Activated T-cell treated with anti-CD3 and anti-CD28 coated beads for 24 hours (primary cell): ENCODE data around the gene HSF5.

Experiments
- DNase-seq: peaks from one replicate; pipeline ENCODE4 v3.0.0-alpha.2; 2020; ENCODE audit warnings: low read depth

HSF5 gene, protein sequence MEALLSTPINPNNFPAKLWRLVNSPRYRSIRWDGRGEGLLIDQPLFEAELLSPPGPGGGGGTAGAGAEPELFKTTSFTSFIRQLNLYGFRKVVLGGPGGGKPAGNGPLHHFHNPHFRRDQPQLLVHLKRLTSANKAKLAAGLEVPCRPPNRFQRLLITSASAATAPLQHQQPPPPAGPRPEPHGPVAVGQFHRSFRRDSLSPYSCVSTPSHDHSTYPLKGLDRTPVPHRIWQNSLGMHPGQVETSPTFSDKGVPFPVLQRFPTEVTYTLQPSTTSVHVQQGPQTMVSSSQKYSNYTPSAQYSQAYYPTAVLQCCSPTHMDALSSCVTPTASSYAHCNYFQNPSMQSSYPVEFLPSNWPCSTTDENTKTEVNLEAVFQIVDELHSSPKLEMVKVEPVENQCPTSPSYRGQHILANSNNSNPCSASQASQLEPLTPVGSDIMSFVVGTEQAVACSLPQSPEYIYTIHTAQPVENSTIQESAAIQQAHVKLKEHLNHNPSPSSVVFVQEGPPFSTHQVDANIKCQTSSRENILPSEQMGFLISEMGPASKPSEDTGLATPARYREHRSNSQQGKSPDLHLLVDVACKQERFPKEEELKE

DNA sequence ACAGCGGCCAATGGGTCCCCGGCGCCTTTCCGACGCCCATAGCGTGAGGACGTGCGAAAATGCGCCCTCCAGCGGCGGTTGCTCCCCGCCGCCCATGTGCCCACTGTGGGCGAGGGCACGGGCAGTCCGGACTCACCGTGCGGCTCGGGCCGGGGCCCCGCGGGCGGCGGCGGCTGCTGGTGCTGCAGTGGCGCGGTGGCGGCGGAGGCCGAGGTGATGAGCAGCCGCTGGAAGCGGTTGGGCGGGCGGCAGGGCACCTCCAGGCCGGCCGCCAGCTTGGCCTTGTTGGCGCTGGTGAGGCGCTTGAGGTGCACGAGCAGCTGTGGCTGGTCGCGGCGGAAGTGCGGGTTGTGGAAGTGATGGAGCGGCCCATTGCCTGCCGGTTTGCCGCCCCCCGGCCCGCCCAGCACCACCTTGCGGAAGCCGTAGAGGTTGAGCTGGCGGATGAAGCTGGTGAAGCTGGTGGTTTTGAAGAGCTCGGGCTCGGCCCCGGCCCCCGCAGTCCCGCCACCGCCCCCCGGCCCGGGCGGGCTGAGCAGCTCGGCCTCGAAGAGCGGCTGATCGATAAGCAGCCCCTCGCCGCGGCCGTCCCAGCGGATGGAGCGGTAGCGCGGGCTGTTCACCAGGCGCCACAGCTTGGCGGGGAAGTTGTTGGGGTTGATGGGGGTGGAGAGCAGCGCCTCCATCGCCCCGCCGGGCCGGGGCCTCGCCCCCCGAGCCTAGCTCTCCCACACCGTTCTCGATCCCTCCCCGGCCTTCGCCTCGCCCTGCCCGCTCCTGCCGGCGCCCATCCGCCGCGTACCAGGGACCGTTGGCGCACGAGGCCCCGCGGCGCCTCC is at the start of gene HSF5:
HSF5 (minus strand) TSS at position 820 of the 839 bp plus-strand sequence; CDS start at position 686, 134 bp downstream.
- peak; percentile 58 for DNase-seq

DNA sequence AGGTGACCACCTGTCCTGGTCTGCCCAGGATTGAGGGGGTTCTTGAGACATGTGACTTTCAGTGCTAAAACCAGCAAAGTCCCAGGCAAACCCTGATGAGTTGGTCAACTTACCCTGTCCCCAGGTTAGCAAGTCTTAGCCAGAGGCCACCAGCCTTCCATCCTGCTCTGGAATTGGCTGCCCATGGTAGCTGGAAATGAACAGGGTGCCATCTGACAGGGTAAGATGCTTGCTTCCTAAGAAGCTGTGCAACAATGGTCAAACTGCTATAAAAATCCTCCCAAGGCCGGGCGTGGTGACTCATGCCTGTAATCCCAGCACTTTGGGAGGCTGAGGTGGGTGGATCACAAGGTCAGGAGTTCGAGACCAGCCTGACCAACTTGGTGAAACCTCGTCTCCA is 49.1 kb upstream of the HSF5 start:
- no peak for DNase-seq

DNA sequence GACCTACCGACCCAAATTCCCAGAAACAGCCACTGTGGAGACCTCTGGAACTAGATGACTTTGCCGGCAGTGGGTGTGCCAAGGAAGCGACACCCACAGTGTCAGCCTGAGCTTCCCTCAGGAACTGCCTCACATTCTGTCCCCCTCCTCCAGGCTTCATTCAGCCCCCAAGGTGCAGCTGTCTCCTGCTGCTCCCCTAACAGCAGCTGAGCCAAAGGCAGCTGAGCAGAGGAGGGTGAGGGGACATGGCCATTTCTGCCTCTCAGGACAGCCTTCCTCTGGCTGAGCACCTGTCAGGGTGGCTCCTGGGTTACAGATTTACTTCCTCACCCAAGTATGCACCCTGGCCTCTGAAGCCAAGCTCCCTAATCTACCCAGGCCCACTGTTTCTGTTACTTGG is 48.3 kb upstream of the HSF5 start:
- no peak for DNase-seq

DNA sequence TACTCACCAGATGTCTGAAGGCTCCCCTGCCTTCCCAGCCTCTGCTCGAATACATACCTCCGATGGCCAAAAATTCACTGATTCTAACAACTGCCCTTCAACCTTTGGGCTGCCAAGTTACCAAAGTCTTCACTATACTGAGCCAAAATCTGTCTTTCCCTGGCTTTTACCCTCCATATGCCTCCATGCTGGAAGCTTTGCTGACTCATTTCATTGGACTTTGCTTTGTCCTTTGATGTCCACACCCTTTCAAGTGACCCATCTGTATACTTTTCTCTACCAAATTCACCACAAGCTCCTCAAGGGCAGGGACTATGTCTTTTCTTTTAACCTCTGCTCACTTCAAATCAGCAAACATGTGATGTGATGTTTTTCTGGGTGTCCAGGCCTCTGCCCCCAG is 47.2 kb upstream of the HSF5 start:
- no peak for DNase-seq

DNA sequence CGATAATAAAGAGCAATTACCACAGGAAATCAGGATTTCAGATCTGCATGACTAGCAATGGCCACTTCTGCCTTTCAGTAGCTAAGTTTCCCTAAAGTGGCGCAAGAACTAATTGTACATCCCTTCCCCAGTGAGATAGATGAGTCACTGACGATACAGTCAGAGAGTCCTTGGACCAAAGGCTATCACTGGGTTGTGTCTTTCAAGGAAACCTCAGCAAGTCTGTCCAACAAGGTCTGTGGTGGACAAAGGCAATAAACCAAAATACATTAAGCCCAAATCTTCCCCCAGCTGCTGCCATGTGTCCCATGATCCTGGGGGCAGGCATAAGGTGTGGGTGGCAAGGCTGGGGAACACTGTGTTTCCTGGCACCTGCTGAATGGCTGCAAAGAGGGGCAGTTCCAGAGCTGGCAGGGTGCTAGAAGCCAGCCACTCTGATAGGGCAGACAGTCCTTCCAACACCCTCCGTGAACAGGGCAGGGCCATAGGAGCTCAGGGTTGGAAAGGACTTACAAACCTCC is 46.8 kb upstream of the HSF5 start:
- no peak for DNase-seq

DNA sequence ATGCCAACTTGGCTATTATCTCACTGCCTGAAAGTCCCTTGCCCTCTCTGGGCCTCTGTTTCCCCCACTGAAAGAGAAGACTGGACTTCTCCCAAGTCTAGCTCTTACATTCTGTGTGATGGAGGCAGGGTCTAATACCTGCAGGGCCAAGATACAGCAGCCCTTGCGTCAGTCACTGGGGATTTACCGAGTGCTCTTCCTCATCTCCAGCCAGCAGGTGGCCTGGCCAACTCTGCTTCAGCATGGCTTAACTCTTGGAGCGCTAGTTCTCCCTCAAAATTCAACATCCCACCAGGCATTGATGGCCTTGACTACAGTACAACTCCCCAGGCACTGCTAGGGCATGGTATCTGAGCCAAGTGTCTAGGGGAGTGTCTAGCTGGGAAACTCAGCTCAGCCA is 46.1 kb upstream of the HSF5 start:
- DNase-seq: no peak

DNA sequence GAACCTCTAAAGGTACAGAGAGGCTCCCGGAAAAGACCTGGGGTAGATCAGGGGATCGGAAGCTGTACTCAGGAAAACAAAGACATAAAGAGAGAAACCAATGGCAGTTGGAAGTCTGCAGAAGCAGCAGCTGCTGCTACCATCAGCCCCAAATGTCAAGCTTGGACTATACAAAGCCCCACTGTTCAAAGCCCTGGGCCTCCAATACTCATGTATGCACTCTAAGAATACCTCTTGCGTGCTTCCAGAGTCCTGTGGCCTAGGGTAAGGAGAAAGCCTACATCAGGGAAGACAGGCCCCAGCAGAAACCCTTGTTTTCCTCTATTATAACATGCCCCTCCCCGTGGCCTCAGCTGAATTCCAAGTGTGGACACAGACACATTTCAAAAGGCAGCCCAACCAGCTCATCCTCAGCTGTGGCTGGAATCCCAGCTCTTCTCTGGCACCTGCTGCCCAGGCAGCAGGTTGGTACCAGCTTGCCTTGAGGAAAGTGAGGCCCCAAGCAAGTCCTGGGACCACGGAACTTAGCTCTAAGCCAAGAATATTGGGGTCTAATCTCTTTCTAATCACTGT is 45.5 kb upstream of the HSF5 start:
- DNase-seq: no peak

DNA sequence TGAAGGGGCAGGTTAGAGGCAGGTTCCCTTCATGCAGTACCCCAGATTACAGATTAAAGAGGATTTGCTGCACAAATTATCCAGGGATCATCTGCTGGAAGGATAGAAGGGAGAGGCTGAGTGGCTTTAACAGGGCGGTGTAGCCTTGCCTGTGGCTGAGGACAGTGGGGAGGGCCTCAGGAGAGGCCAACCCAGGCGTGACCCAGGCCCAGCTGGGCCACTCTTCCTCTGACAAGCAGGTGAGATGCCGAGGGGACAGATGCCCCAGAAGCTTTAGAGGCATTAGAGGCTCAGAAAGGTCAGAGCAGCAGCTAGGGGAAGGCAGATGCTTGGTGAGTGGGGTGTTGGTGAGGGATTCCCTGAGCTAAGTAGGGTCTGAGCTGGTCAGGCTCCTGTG is 44.3 kb upstream of the HSF5 start:
- DNase-seq: no peak

DNA sequence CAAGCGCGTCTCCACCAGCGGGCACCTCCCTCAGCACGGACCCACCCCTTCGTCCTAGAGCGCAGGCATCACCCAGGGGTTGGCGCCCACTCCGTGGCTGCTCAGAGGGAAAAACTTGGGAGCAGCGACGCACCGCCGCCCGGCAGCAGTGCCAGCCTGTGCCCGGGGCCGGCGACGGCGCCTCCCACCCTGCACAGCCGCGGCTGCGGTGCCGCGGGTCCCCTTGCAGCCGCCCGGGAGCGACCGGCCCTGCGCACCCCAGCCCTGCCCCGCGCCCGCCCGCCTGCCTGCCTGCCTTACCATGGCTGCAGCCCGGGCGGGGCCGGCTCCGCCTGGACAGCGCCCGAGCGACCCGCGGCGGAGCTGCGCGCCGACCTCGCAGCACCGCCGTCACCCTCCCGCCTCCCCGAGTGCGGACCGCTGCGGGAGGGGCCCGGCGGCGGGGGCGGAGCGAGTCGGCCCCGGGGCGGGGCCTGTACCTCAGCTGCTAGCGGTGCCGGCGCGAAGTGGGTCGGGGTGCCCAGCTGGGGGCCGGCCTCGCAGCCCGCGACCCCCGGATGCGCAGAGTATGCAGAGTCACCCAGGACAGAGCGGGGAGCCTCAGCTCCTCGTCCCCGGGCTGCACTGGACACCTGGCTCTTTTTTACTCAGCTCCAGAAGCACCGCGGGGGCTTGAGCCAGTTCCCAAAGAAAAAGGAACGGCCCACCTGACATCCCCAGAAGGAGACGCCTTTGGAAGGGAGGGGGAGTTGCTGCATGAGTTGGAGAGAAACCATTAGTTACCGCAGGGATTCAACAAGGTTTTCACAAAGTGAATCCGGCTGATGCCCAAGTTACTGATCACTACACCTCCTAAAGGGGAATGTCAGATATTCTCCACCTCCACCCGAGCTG is 43.7 kb upstream of the HSF5 start:
- DNase-seq: peak; percentile 40

DNA sequence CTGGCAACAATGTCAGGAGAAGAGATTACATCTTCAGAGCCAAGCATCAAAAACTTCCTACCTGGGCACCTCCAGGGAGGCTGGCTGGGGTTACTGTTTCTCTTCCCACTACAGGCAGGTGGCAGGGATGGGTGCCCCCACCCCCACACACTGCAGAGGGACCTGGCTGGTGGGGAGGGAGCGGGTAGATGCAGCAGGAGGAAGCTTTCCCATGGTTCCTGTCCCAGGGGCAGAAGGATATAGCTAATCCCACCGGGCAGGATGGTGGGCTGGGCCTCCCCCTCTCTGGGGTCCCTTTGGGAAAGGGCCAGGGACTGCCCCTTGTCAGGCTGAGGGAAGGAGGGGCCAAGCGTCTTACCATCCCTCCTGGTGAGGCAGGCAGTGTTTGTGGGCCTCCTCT is 42.9 kb upstream of the HSF5 start:
- DNase-seq: no peak

DNA sequence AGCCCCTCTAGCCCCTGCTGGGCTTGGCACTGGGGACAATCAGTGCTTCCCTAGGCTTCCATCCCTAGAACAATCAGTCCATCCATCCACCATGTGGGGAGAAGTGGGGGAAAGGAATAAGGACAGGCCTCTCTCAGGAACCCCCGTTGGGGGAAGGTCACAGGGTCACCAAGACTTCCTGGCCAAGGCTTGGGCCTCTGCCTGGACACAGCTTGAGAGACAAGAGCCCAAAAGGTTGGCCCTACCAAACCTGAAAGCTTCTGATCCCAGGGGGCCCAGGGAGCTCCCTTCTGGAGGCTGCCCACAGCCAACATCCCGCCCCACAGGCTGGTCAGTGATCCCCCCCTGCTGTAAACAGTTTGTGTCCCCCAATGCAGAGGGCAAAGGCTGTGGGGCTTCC is 42.4 kb upstream of the HSF5 start:
- no peak for DNase-seq

DNA sequence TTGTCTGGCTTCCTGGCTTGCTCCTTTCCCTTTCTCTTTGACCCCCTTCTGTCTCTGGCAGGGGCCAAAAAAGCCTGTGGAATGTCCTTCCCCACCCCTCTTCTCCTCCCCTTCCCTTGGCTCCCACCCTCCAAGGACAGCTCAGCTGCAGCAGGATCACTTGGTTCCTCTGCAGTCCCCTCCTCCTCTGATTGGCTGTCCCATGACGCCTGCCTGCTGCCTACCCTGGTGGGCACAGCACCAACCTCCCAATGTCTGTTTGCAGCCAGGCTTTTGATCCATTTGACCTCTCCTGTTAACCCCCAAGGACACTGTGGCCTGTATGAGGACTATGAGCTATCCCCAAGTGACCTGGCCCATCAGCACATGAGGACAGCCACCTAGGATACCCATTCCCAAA is 41.1 kb upstream of the HSF5 start:
- DNase-seq: no peak

DNA sequence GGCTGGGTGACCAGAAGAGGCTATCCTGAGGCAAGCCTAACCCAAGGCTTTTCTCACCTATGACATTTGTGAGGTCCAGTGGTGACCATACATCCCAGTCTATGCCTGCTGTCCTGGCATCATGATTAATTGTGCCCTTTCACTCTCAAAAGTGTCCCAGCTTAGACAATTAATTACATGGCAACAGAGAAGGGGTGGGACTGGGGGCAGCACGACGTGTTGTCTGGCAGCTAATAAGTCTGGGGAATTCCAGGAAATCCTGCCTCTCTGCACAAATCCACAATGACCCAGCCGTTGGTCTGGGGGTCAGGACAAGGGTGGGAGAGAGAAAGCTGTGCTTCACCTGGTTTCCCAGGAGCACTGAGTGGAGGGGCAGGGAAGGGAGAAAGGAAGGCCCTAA is 40.2 kb upstream of the HSF5 start:
- no peak for DNase-seq

DNA sequence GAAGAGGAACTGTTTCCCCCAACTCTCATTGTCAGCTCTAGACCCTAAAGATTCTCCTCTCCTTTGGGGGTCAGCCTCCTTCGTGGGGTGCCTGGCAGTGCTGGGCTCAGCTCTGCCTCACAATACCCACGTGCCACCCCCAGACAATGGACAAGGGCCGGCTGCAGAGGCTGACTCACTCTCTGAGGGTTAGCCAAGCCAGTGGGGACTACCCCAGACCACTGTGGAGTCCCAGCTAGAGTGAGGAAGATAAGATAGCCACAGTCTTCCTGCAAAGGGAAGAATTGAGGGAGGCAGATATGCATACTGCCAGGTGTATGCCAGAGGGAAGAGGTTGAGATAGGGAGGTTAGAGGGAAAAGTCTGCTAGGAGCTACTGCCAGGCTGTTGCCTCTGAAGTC is 39.7 kb upstream of the HSF5 start:
- DNase-seq: no peak

DNA sequence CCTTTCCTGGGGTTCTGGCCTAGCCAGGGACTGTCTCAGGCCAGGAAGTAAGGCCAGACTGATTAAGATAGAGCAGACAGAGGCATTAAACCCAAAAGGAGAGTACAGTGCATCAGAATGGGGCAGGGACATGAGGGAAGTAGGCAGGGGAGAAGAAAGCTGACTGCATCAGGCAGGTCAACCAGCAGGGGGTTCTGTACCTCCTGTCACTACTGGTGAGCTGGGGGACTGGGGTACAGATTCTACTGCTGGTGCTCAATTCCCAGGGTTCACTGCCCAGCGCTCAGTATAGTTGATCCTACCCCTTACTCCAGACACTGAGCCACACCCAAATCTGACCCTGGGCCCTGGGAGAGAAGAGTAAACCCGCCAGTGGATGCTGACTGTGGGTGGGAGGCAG is 39.1 kb upstream of the HSF5 start:
- DNase-seq: no peak

DNA sequence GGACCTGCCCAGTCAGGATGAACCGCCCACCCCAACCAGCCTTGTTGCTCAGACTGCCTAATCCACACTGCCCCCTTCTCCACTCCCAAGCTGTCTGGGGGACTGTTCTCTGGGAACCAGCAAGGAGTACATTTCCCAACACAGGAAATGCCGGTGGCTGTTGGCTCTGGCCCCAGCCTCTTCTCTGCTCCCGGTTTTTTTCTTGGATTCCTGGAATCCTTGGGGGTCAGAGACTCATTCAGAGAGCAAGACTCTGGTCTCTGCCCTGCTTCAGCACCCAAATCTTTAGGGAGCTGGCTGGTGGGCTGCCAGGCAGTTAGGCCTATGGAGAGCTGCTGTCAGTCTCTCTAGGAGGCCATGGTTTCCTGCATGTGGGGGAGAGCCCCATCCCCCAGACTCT is 37.0 kb upstream of the HSF5 start:
- no peak for DNase-seq

DNA sequence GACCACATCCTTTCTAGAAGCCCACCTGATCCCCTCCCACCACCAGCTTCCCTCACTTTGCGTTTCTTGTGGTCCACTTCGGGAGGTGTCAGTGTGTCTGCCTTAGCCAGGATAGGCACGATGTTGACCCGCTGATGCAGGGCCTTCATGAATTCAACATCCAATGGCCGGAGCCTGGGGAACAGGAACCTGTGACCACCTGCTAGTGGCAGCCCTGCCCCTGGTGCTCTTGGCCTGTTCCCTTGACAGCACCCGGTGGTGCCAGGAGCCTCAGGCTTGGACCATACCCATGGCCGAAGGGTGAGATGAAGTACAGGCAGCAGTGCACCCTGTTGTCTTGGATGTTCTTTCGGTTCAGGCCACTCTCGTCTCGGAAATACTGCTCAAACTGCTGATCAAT is 33.5 kb upstream of the HSF5 start:
- DNase-seq: no peak

DNA sequence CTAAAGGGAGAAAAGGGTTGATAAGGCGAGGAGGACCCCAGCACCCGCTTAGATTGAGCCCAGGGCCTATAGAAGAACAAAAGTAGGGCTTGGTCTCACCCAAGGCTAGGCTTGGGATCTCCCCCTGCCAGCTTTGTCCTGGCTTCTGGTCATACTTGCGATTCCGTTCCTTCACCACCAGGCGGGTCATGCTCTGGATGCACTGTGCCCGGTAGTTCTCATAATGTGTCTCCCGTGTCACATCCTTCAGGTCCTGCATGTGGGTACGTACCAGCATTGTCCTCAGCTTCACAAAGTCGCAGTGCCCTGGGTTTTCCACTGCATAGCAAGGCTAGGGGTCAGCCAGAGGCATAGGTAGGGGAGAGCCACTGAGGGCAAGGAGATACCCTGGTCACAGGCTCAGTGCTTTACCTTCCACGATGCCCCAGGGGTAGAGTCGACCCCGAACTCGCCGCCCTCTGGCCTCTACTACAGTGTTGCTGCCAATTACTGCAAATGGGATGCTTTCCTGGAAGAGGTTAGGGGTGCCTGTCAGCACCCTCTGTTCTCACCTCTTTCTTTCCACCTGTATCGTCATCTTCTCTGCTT is 32.7 kb upstream of the HSF5 start:
- DNase-seq: no peak

DNA sequence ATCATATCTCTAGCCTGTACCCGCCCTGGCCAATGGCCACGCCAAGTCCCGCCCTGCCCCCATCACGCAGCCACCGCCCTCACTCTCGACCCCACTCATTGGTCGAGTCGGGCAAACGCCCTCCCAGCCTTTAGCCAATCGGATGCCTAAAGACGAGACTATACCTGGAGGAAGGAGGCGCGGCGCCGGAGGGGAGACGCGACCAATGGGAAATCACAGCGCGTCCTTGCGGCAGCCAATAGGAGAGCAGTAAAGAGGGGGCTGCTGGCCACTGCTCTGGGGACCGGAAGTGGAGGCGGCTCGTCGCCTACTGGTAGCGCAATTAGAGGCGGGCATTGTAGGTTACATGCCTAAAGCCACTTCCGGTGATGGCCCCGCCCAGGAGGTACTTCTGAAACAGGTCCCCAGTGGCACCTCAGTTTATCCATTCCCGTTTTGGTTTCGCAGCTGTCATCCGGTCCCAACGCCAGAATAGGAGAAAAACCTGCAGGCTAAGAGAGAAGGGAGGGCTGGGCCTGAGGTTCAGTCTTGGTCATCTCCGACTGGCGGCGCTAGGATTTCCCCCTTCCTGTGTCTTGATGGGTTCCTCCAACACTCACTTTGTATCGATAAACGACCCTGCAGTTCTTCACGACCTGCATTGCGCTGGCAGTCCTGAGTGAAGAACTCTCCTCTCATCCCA is 29.9 kb upstream of the HSF5 start:
- peak; percentile 100 for DNase-seq

DNA sequence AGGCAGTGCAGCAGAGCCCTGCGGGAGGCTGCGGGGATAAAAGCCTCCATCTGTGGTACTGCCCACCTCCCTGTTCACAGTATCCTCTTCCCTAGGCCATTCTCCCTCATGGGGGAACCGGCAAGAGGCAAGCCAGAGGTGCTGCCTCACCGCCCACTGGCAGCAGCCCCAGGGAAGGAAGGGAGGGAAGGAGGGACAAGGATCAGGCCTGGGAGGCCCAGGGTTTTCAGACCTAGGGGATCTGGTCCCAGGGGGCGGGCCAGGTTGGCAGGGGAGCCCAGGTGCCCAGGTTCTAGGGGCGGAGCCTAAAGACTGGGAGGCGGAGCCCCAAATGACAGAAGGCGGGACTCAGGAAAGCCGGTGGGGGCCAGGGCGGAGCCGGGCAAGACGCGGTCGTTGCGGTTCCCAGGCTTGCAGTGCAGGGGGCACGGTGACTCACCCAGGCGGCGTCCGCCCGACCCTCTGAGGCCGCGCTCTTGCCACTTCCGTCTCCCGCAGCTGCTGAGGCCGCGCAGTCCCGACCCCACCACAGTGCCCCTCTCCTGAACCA is 29.2 kb upstream of the HSF5 start:
- DNase-seq: no peak
